Panc1 (cell line): ENCODE data around the gene SEC31B.

Experiments used
- CTCF ChIP-seq: fragments of 450-650 bp; IDR thresholded peaks from 2 replicates; pipeline ENCODE4 v1.5.1; 2017; ENCODE audit warnings: mild to moderate bottlenecking
- REST ChIP-seq, 2 experiments: IDR thresholded peaks; 2 replicates each; pipeline ENCODE4 v1.6.1; 2011 to 2012; ENCODE audit warnings: low read depth in 2 of 2, control low read depth in 1 of 2, low read length in 1 of 2, mild to moderate bottlenecking in 1 of 2, moderate library complexity in 1 of 2; ENCODE audit not compliant: insufficient read depth in 1 of 2
- TCF7L2 ChIP-seq: IDR thresholded peaks from 2 replicates; pipeline ENCODE4 v1.6.1; 2011; ENCODE audit warnings: mild to moderate bottlenecking, low read depth, low read length, inconsistent platforms

- TF ChIP-seq TCF7L2 = no peak
- no peak for TF ChIP-seq CTCF
- no peak for TF ChIP-seq REST (IDR thresholded peaks at IDR 0.05; ENCODE audit: insufficient read depth in 1 of 2, low read depth in 2 of 2, low read length in 1 of 2)
These were observed 77.1 kb downstream of the SEC31B start for GRCh38 chr10:100442548-100442947.
